ENCODE results near the gene POU3F3.

DNA sequence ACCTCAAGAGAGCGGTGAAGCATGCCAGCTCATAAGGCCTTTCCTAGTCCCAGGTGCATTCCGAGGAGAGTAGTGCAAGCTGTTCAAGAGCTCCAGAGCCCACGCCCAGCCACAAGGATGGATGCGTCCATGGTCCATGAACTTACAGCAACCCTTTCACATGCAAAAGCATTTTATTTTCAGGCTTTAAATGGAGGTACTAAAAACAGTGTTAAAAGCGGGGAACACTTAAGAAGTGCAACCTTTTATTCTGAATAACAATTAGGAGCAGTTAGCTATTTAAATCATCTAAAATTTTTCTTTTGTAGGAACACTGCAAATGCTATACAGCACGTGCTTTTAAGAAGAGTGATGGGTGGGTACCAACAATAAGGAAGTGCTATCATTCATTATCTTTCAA lies 33.8 kb downstream of the POU3F3 start:
- TF ChIP-seq CTCF (optimal IDR thresholded peaks at IDR 0.05 in 1 of 3, IDR thresholded peaks at IDR 0.05 in 1 of 3, conservative IDR thresholded peaks at IDR 0.05 in 1 of 3; ENCODE audit: extremely low read depth in 1 of 3, insufficient read depth in 2 of 3, low read length in 3 of 3): no peak
- TF ChIP-seq EZH2 (IDR thresholded peaks at IDR 0.05; ENCODE audit: low read length): no peak

All from keratinocyte (primary cell).